ENCODE results near the gene SH3GL1.

SH3GL1 gene

DNA sequence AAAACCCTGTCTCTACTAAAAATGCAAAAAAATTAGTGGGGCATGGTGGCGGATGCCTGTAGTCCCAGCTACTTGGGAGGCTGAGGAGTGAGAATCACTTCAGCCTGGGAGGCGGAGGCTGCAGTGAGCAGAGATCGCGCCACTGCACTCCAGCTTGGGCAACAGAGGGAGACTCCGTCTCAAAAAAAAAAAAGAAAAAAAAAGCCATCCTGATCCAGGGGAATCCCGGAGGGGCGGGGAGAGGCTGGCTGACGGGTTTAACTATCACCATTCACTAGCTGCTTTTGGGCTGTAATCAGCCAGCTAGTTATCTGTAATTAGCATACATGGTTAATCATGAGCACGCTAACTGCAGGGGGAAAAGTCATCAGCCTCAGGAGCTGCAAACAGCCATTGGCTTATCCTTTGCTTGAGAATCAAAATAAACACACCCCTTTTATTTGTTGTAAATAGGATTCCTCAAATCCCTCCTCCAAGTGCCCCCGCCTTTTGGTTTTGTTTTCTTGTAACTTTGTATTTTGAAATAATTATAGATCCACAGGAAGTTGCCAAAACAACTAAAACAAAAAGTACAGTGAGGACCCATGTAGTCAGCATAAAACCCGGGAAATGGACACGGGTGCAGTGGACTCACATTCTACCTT lies 86.4 kb downstream of the SH3GL1 start:
- H4K20me1 ChIP-seq = no peaks in the 10 kb centered on the region
- H3K4me1 ChIP-seq = no peaks in the 10 kb centered on the region
- H3K27me3 ChIP-seq = no peaks in the 10 kb centered on the region
- H3K9me3 ChIP-seq = peaks cover 10% of the 10 kb centered on the region; the same call in 1 of the 2 replicates
- H3K27ac ChIP-seq = no peak overlapping the region
- H3K36me3 ChIP-seq = peaks cover 91% of the 10 kb centered on the region
- H3K4me2 ChIP-seq = no peak overlapping the region
- H3K4me3 ChIP-seq = no peak overlapping the region
- no peak for TF ChIP-seq Cebpa-rat (IDR thresholded peaks at IDR 0.05)
- H3K9ac ChIP-seq = no peak overlapping the region

Data from BLaER1 (cell line).